WI38 (cell line): ENCODE data around the gene GPR107.

Source experiments
- H3K4me3 ChIP-seq: 2 replicates; pipeline ENCODE4 v1.5.1; 2011; ENCODE audit warnings: low read depth, mild to moderate bottlenecking, control low read depth, low read length
- TF ChIP-seq, protein P1 (sequence below): IDR thresholded peaks from 2 replicates; pipeline ENCODE4 v1.5.1; 2012; ENCODE audit warnings: low read depth, mild to moderate bottlenecking, control low read depth, low read length

The GPR107 gene

DNA sequence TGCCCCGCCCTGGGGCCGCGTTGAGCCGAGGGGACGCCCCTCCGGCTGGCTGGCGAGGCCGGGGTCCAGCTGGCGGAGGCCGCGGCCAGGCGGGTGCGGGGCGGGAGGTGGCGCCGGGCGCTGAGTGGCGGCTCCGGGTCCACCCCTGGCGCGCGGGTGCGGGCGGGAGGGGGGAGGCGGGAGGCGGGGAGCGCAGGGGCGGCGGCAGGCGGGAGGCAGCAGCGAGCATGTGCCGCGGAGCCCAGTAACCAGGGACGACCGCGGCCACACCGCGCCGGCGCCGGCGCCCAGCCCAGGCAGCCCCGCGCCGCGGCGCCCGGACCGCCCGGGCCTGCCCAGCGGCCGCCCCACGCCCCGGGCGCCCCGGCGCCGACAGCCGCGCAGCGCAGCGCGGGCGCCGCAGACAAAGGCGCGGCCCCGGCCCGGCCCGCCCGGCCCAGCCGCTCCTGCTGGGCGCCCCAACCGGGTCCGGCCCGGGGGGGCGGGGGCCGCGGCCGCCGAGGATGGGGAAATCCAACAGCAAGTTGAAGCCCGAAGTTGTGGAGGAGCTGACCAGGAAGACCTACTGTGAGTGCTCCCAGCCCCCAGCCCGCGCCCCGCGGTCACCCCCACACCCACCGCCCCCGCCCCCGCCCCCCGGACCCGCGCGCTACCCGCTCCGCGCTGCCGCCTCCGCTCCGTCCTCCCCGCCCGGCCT is 118.6 kb downstream of the GPR107 start, which contains the start of gene NCS1:
Gene NCS1 (plus strand): TSS at position 244 of the 697 bp plus-strand sequence. CDS start 260 bp downstream, at position 504.
- TF ChIP-seq, protein P1, sequence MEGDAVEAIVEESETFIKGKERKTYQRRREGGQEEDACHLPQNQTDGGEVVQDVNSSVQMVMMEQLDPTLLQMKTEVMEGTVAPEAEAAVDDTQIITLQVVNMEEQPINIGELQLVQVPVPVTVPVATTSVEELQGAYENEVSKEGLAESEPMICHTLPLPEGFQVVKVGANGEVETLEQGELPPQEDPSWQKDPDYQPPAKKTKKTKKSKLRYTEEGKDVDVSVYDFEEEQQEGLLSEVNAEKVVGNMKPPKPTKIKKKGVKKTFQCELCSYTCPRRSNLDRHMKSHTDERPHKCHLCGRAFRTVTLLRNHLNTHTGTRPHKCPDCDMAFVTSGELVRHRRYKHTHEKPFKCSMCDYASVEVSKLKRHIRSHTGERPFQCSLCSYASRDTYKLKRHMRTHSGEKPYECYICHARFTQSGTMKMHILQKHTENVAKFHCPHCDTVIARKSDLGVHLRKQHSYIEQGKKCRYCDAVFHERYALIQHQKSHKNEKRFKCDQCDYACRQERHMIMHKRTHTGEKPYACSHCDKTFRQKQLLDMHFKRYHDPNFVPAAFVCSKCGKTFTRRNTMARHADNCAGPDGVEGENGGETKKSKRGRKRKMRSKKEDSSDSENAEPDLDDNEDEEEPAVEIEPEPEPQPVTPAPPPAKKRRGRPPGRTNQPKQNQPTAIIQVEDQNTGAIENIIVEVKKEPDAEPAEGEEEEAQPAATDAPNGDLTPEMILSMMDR, result no peak
- peak within 1 kb of the TSS; percentile 61 for H3K4me3 ChIP-seq

DNA sequence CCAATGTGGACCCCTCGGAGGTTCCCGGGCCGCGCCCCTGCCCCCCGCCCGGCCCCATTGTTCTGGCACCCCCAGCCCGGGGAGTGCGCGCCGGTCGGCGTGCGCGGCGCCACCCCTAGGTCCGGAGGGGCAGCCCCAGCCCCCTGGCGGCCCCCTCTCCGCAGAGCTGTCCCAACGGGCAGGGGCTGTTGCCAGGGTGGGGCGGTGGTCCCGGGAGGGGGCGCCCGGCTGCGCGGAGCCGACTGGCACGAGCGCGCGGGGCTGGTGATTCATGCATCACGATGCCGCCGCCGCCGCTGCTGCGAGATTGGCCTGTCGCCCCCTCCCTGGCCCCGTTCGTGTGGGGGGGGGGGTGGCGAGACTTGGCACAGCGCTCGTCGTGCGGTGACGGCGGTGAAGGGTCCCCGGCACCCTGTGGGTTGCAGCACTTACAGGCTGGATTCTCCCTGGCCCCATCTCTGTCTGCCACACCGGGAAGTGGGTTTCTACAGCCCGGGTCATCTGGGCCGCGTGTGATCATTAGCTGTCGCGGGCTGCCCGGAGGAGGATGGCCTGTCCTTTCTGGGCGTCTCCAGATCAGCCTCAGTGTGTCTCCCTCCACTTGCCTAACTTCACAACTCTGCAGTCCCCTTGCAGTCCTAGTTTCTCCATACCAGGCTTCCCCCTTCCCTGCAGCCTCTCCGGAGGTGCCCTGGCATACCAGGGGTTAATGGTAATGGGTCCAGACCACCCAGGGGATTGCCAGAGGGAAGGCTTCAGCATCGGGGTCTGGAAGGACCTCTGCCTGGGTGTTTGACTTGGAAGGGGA is 119.4 kb downstream of the GPR107 start:
- TF ChIP-seq, protein P1, result no peak
- peak overlapping the region; percentile 61 for H3K4me3 ChIP-seq

DNA sequence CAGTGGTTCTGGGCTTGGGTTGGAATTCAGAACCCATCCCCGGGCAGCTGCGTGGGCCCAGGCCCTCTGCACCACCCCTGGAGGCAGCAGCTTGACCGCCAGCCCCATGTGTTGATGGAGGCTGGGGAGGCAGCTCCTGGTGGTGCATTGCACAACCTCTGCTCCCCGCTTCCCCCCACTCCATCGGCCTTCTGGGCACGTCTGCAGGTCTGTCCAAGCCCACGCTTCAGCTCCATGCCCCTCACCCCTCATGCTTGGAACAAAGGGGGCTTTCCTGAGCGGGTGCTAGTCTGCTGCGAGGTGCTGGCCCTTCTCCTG is 119.9 kb downstream of the GPR107 start:
- H3K4me3 ChIP-seq, result peak overlapping the region; percentile 61
- TF ChIP-seq, protein P1, result no peak

DNA sequence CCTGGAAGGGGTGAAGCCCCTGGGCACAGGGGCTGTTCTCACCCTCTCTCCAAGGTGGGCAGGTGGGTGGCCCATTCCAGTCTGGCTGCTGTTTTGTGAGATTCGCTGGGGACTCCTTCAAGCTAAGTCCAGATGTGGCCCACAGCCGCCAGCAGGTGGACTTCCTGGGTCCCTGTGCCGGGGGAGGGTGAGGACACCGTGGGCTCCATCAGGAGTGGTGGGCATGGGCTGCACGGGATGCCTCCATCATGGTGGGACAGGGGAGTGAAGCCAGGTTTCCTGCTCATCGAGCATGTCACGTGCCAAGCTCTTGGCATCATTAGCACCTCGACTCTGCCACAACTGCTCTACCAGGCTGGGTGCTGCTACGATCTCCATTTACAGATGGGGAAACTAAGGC is 120.3 kb downstream of the GPR107 start:
- H3K4me3 ChIP-seq, result peak overlapping the region; percentile 61
- TF ChIP-seq, protein P1, result no peak

DNA sequence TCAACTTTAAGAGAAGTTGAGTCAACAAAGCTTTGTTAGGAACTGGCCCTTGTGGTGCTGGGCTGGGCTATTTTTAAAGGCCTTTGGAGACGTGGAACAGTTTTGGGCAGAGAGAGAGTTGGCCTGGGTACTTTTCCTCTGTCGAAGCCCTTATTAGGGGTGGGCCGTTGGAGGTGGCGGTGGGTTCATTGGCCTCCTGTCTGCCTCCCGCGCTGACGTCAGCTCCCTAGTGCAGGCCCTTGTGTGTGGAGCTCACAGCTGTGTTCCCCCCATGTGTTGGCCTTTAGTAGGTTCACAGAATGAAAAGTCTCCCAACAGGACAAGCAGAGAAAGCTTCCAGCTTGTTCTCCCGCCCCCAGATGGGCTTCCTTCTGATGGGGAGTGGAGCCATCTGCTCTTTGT is 121.2 kb downstream of the GPR107 start:
- TF ChIP-seq, protein P1, result no peak
- H3K4me3 ChIP-seq, result no peak overlapping the region

DNA sequence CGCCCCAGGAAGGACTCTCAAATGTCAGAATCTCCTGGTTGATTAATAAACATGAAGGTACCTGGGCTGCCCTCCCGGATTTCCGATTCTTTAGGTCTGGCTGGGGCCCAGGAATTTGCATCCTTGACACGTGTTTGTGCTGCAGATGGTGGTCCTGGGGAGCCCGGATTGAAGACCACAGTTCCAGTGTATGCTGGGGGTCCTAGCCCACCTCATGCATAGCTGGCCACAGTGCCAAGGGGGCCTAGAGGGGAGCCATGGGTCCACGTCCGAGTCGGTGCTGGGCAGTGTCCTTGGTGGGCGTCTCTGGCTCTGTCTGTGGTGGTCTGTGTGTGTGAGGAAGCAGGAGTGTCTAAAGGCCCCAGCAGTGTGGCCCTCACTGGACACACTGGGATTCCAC is 121.6 kb downstream of the GPR107 start:
- TF ChIP-seq, protein P1, result no peak

DNA sequence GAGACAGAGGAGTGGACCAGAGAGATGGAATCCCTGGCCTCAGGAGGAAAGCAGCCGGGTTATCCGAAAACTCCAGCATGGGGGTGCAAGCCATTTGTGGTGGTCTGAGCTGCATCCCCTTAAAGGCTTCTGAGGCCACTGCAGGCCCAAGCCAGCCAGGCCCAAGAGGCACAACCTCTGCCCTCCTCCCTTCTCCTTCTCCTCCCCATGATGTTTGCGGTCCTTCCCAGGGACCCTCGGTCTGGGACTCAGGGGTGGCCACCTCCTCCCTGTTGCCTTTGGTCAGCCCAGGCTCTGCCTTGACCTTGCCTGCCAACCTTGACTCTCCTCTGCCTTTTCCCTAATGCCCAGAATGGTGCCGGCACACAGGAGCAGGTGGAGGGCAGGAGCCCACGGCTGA is 123.1 kb downstream of the GPR107 start:
- TF ChIP-seq, protein P1, result no peak

More for the DNA sequence above, 121.6 kb downstream of the GPR107 start:
- H3K4me3 ChIP-seq, result no peak overlapping the region

More for the DNA sequence above, 123.1 kb downstream of the GPR107 start:
- no peak overlapping the region for H3K4me3 ChIP-seq
